Heart left ventricle (tissue), 13 donors: ENCODE measurements around the gene NPAS1.
A peak's percentile ranks its signal among the peaks of the same experiment; 100 is the strongest.

Source experiments
- CTCF ChIP-seq, 12 donors: fragments of 200-600 bp; sonication (generic) in 4 of 12; IDR thresholded peaks; one replicate each; pipeline versions ENCODE4 v1.5.0 to v1.8.0; 2018 to 2022; ENCODE audit warnings: antibody characterized with exemption in 12 of 12, mild to moderate bottlenecking in 5 of 12
- POLR2A ChIP-seq, 2 donors: fragments of 450-650 bp; IDR thresholded peaks; one replicate each; pipeline ENCODE4 v1.6.1; 2017; ENCODE audit warnings: antibody characterized with exemption in 2 of 2, mild to moderate bottlenecking in 2 of 2, moderate library complexity in 2 of 2
- donor health status: ischemic (EF 13 %, LVEDD 7.1; RV severe dilation, severe dysfunction).
- donor health status: DM: no; HTN: yes; CAD: no.
- donor health status: DM: no; HTN: no; CAD: no.
- donor health status: ischemic (EF 25% LVEDD 6.9; RV normal size, moderate dysfunction).
- donor health status: ischemic (EF 25% LVEDD 5.7; RV mildly dilated, moderate dysfunction).
- donor health status: ischemic (EF 35%, LVEDD 5.7; RV mildly dilated, moderate dysfunction).
- donor health status: nonischemic (EF 11% LVEDD 7.7; RV severe dilation, severe dysfunction).
- donor health status: DM: yes; HTN: yes; CAD: no.
- donor health status: PGD.
- donor health status: ischemic (EF 29% LVEDD 5.4; RV normal size, mild dysfunction).
- donor health status: nonischemic (EF 23%, LVEDD 6.1; RV moderate dilation, normal function).

DNA sequence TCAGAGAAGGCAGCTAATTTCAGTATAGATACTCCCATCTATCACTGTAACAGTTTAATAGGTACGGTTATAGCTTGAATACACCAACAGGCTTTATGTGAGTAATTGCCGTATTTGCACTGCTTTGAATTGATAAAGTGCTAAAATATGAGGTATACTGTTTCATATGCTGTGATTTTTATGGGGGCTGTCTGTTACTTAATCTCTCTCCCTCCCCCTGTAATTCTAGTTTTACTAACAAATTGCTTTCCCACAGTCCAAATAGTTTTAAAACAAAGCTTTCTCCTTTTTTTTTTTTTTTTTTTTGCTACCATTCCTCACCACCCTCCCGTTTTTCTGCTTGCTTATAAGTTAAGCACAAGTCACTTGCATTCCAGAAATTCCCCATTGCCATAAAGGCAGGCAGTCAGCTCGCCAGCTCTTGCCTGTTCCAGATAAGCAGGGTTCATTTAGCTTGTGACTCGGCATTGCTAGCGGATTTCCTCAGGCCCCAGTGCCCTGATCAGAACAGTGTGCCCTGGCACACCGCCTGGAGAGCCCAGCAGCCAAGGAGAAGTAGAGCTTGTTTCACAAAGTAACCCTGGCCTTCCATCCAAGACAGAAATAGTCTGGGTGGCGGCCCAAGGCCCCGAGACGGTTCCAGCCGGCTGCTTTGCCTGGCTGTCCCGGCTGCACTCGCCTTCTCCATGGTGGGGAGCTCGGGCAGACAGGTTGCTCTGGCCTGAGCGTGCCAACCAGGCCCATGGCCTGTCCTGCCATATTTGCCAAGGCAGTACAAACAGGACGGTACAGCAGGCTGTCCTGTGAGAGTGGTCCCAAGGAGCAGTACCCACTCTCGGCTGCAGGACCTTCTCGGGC lies 43.5 kb upstream of the NPAS1 start:
- TF ChIP-seq CTCF (IDR thresholded peaks at IDR 0.05) (no peak), POLR2A (IDR thresholded peaks at IDR 0.05) (peak in 1 of 2 donors; percentile 14)
